HCT116 (cell line): ENCODE measurements around the gene C1orf146. TPM values are rescaled to one million over a fixed set of nuclear protein-coding genes. Genes with fewer than 3 reads are reported as not detected.

Experiments used
- ATAC-seq: fragments of 200-7000 bp; cut with Tn5 transposase; 2 replicates; pipeline ENCODE4 v1.9.1; 2020; ENCODE audit warnings: mild to moderate bottlenecking, moderate library complexity
- BruUV-seq: library from RNA; stranded (reverse); fragments of 400-500 nt; replicated peaks from 2 replicates; lab custom pipeline; 2021; lab: Mats Ljungman, UMichigan
- CTCF ChIA-PET: fragments of 300-600 bp; sonication (Branson Sonifier 250); formaldehyde crosslinking; loops from one replicate; lab custom pipeline; 2021; ENCODE audit warnings: antibody characterized with exemption; lab: Charles Lee
- POLR2A ChIA-PET: fragments of 300-600, 350-600 bp; sonication (Branson Sonifier 250); formaldehyde crosslinking; loops from one replicate; lab custom pipeline; 2021; ENCODE audit warnings: antibody characterized with exemption; lab: Charles Lee
- RAD21 ChIA-PET, 2 experiments: fragments of 300-600 bp; sonication (Branson Sonifier 250); formaldehyde crosslinking; loops; one replicate each; lab custom pipeline; 2023; ENCODE audit warnings: low total read pairs in 2 of 2; ENCODE audit not compliant: uncharacterized antibody in 2 of 2, unreplicated experiment in 2 of 2, low non-redundant PET in 1 of 2; lab: Charles Lee
- DNase-seq: peaks from one replicate; pipeline ENCODE4 v3.0.0-alpha.2; 2010; ENCODE audit warnings: low read depth, low spot score
- H2AFZ ChIP-seq: fragments of 200-600 bp; shearing (Covaris generic), sonication (generic); 2 replicates; pipeline ENCODE4 v1.6.1; 2017; ENCODE audit warnings: low read depth, mixed run types, mixed read lengths, antibody characterized with exemption, low read length; ENCODE audit not compliant: poor library complexity, severe bottlenecking
- H3K27ac ChIP-seq: 2 replicates; pipeline ENCODE4 v1.5.1; 2012; ENCODE audit warnings: low read depth, low read length
- H3K27me3 ChIP-seq: fragments of 200-600 bp; sonication (generic); 2 replicates; pipeline ENCODE4 v1.6.1; 2016; ENCODE audit warnings: mixed run types, low read length, mixed read lengths; ENCODE audit not compliant: insufficient read depth
- H3K36me3 ChIP-seq, 2 experiments: fragments of 200-500 bp in 1 of 2; fragments of 200-600 bp in 1 of 2; sonication (Bioruptor generic) in 1 of 2; sonication (generic) in 1 of 2; 2 replicates each; pipeline versions ENCODE4 v1.5.1 to v1.6.1; 2014 to 2016; ENCODE audit warnings: low read length in 2 of 2, inconsistent platforms in 1 of 2, mixed read lengths in 1 of 2, mixed run types in 1 of 2; ENCODE audit not compliant: insufficient read depth in 2 of 2, control insufficient read depth in 1 of 2
- H3K4me1 ChIP-seq, 2 experiments: fragments of 200-600 bp in 1 of 2; sonication (generic) in 1 of 2; 2 replicates each; pipeline versions ENCODE4 v1.5.1 to v1.6.1; 2012 to 2017; ENCODE audit warnings: low read length in 2 of 2, inconsistent platforms in 1 of 2, mild to moderate bottlenecking in 1 of 2, mixed read lengths in 1 of 2, mixed run types in 1 of 2, moderate library complexity in 1 of 2; ENCODE audit not compliant: insufficient read depth in 2 of 2, control insufficient read depth in 1 of 2
- H3K4me2 ChIP-seq: fragments of 200-600 bp; sonication (generic); 2 replicates; pipeline ENCODE4 v1.6.1; 2017; ENCODE audit warnings: mixed run types, low read length, mixed read lengths
- H3K4me3 ChIP-seq, 2 experiments: fragments of 200-600 bp in 1 of 2; sonication (generic) in 1 of 2; replicated peaks in 1 of 2; 2 replicates each; pipeline ENCODE4 v1.5.1; 2011 to 2016; ENCODE audit warnings: low read length in 2 of 2, control low read depth in 1 of 2, low read depth in 1 of 2, mild to moderate bottlenecking in 1 of 2, mixed read lengths in 1 of 2, mixed run types in 1 of 2
- H3K79me2 ChIP-seq: fragments of 200-600 bp; sonication (generic); 2 replicates; pipeline ENCODE4 v1.6.1; 2017; ENCODE audit warnings: mild to moderate bottlenecking, mixed run types, low read length, moderate library complexity, mixed read lengths; ENCODE audit not compliant: insufficient read depth
- H3K9ac ChIP-seq: fragments of 200-600 bp; sonication (generic); 2 replicates; pipeline ENCODE4 v1.6.1; 2016; ENCODE audit warnings: low read length, mixed read lengths
- H3K9me2 ChIP-seq: fragments of 200-600 bp; sonication (generic), shearing (Covaris generic); 2 replicates; pipeline ENCODE4 v1.6.1; 2017; ENCODE audit warnings: mixed run types, mild to moderate bottlenecking, moderate library complexity; ENCODE audit not compliant: insufficient read depth
- H3K9me3 ChIP-seq, 2 experiments: fragments of 200-500 bp in 1 of 2; fragments of 200-600 bp in 1 of 2; sonication (Bioruptor generic) in 1 of 2; sonication (generic) in 1 of 2; 2 replicates each; pipeline ENCODE4 v1.6.1; 2014 to 2017; ENCODE audit warnings: low read length in 2 of 2, mixed read lengths in 2 of 2, inconsistent platforms in 1 of 2, low read depth in 1 of 2, mild to moderate bottlenecking in 1 of 2, mixed run types in 1 of 2, moderate library complexity in 1 of 2; ENCODE audit not compliant: control insufficient read depth in 1 of 2, insufficient read depth in 1 of 2
- H4K20me1 ChIP-seq: fragments of 200-600 bp; sonication (generic), shearing (Covaris generic); 2 replicates; pipeline ENCODE4 v1.6.1; 2017; ENCODE audit warnings: mixed run types, mild to moderate bottlenecking, moderate library complexity; ENCODE audit not compliant: insufficient read depth
- CEBPB ChIP-seq: IDR thresholded peaks from 2 replicates; pipeline ENCODE4 v1.6.1; 2012; ENCODE audit warnings: low read depth
- EGR1 ChIP-seq: IDR thresholded peaks from 2 replicates; pipeline ENCODE4 v1.6.1; 2012; ENCODE audit warnings: low read depth
- ELF1 ChIP-seq: IDR thresholded peaks from 2 replicates; pipeline ENCODE4 v1.6.1; 2012; ENCODE audit warnings: low read depth, borderline replicate concordance
- EZH2 ChIP-seq: fragments of 200-600 bp; sonication (generic); IDR thresholded peaks from 2 replicates; pipeline ENCODE4 v1.6.1; 2017; ENCODE audit warnings: antibody characterized with exemption, mixed run types
- EZH2phosphoT487 ChIP-seq: fragments of 200-600 bp; IDR thresholded peaks from 2 replicates; pipeline ENCODE4 v1.6.1; 2018; ENCODE audit warnings: antibody characterized with exemption, borderline replicate concordance
- FOSL1 ChIP-seq: IDR thresholded peaks from 2 replicates; pipeline ENCODE4 v1.6.1; 2012; ENCODE audit warnings: low read depth
- JUND ChIP-seq: IDR thresholded peaks from 2 replicates; pipeline ENCODE4 v1.6.1; 2012
- POLR2A ChIP-seq: IDR thresholded peaks from 2 replicates; pipeline ENCODE4 v1.7.0; 2011; ENCODE audit warnings: borderline replicate concordance; ENCODE audit not compliant: insufficient read depth, insufficient read length; ENCODE audit errors: extremely low read depth
- POLR2AphosphoS5 ChIP-seq: IDR thresholded peaks from 2 replicates; pipeline ENCODE4 v1.6.1; 2011; ENCODE audit warnings: mild to moderate bottlenecking, low read depth, low read length, moderate library complexity
- SRF ChIP-seq: IDR thresholded peaks from 2 replicates; pipeline ENCODE4 v1.6.1; 2012; ENCODE audit warnings: low read depth
- TCF7L2 ChIP-seq: IDR thresholded peaks from 2 replicates; pipeline ENCODE4 v1.7.0; 2011; ENCODE audit warnings: borderline replicate concordance, inconsistent platforms; ENCODE audit not compliant: insufficient read depth, insufficient read length; ENCODE audit errors: extremely low read depth
- ZFX ChIP-seq: fragments of 450-650 bp; IDR thresholded peaks from 2 replicates; pipeline ENCODE4 v1.6.1; 2017
- intact Hi-C: fragments of 100-400 bp; cut with micrococcal nuclease; formaldehyde crosslinking; loops from 2 replicates; pipeline ENCODE4 v1.10.0; 2022
- total RNA-seq: library from RNA; stranded (reverse); gene quantifications from one replicate; pipeline ENCODE4 v1.2.1, GENCODE V29; 2021; ENCODE audit not compliant: unreplicated experiment
- TF ChIP-seq, protein P1 (sequence below), 3 experiments: fragments of 200-600 bp in 1 of 3; sonication (generic) in 1 of 3; IDR thresholded peaks in 2 of 3; conservative IDR thresholded peaks in 1 of 3; 2 replicates each; pipeline ENCODE4 v1.5.1; 2012 to 2017; ENCODE audit warnings: low read depth in 2 of 3, low read length in 2 of 3, antibody characterized with exemption in 1 of 3, borderline replicate concordance in 1 of 3, control low read depth in 1 of 3, mild to moderate bottlenecking in 1 of 3, mixed read lengths in 1 of 3, mixed run types in 1 of 3, moderate library complexity in 1 of 3; ENCODE audit not compliant: insufficient read depth in 1 of 3
- TF ChIP-seq, protein P2 (sequence below): IDR thresholded peaks from 2 replicates; pipeline ENCODE4 v1.6.1; 2012
- TF ChIP-seq, protein P3 (sequence below): IDR thresholded peaks from 2 replicates; pipeline ENCODE4 v1.6.1; 2011; ENCODE audit warnings: mild to moderate bottlenecking, low read length, moderate library complexity; ENCODE audit not compliant: insufficient replicate concordance; ENCODE audit errors: extremely low read depth

The C1orf146 gene
- total RNA-seq, 1 experiment from 2014 or later, result not detected

DNA sequence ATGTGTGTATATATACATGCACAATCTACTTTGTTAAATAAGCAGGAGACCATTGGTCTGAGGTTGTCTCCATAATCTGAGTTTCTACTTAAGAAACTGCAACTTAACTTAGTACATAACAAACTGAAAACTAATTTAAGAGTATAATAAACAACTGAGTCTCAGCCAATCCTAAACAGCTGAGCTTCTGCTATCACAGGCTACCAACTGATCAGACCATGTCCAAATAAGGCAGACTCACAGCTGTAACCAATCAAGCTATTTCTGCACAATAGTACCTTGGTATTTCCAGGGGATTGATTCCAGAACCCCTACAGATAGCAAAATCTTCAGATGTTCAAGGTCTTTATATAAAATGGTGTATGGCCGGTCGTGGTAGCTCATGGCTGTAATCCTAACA, 26.0 kb upstream of the C1orf146 start:
- POLR2A ChIA-PET, result no interaction called here
- intact Hi-C loops, result no loop called here
- H3K9ac ChIP-seq, result no peak overlapping the region
- RAD21 ChIA-PET, result no interaction called here
- CTCF ChIA-PET, result no interaction called here
- H2AFZ ChIP-seq, result no peak overlapping the region
- no peaks in the 10 kb centered on the region for H3K79me2 ChIP-seq
- H3K4me2 ChIP-seq, result no peak overlapping the region
- H3K27ac ChIP-seq, result no peak overlapping the region
- ATAC-seq (no peak), DNase-seq (no peak)
- no peaks in the 10 kb centered on the region for H3K36me3 ChIP-seq
- no peaks in the 10 kb centered on the region for H3K4me1 ChIP-seq
- no peaks in the 10 kb centered on the region for H3K9me2 ChIP-seq
- no TSS peak for BruUV-seq
- TF ChIP-seq POLR2AphosphoS5 (no peak), FOSL1 (no peak), TCF7L2 (no peak), EZH2 (no peak), EZH2phosphoT487 (no peak), EGR1 (no peak), SRF (no peak), ELF1 (no peak), CEBPB (no peak), ZFX (no peak), POLR2A (no peak), JUND (no peak)
- TF ChIP-seq, protein P1, sequence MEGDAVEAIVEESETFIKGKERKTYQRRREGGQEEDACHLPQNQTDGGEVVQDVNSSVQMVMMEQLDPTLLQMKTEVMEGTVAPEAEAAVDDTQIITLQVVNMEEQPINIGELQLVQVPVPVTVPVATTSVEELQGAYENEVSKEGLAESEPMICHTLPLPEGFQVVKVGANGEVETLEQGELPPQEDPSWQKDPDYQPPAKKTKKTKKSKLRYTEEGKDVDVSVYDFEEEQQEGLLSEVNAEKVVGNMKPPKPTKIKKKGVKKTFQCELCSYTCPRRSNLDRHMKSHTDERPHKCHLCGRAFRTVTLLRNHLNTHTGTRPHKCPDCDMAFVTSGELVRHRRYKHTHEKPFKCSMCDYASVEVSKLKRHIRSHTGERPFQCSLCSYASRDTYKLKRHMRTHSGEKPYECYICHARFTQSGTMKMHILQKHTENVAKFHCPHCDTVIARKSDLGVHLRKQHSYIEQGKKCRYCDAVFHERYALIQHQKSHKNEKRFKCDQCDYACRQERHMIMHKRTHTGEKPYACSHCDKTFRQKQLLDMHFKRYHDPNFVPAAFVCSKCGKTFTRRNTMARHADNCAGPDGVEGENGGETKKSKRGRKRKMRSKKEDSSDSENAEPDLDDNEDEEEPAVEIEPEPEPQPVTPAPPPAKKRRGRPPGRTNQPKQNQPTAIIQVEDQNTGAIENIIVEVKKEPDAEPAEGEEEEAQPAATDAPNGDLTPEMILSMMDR (IDR thresholded peaks at IDR 0.05 in 2 of 3, conservative IDR thresholded peaks at IDR 0.05 in 1 of 3; ENCODE audit: borderline replicate concordance in 1 of 3, insufficient read depth in 1 of 3, low read depth in 2 of 3, low read length in 2 of 3), result no peak
- TF ChIP-seq, protein P2, sequence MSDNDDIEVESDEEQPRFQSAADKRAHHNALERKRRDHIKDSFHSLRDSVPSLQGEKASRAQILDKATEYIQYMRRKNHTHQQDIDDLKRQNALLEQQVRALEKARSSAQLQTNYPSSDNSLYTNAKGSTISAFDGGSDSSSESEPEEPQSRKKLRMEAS, result no peak
- TF ChIP-seq, protein P3, sequence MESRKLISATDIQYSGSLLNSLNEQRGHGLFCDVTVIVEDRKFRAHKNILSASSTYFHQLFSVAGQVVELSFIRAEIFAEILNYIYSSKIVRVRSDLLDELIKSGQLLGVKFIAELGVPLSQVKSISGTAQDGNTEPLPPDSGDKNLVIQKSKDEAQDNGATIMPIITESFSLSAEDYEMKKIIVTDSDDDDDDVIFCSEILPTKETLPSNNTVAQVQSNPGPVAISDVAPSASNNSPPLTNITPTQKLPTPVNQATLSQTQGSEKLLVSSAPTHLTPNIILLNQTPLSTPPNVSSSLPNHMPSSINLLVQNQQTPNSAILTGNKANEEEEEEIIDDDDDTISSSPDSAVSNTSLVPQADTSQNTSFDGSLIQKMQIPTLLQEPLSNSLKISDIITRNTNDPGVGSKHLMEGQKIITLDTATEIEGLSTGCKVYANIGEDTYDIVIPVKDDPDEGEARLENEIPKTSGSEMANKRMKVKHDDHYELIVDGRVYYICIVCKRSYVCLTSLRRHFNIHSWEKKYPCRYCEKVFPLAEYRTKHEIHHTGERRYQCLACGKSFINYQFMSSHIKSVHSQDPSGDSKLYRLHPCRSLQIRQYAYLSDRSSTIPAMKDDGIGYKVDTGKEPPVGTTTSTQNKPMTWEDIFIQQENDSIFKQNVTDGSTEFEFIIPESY, result no peak
- H3K27me3 ChIP-seq, result no peaks in the 10 kb centered on the region
- H4K20me1 ChIP-seq, result no peaks in the 10 kb centered on the region
- no peak overlapping the region for H3K4me3 ChIP-seq
- H3K9me3 ChIP-seq, result no peaks in the 10 kb centered on the region
